GM23338 (cell line): ENCODE results near the gene CA7. TPM values are rescaled to one million over a fixed set of nuclear protein-coding genes. Genes with fewer than 3 reads are reported as not detected.

ENCODE experiments used
- JUNB ChIP-seq: IDR thresholded peaks from one replicate; pipeline ENCODE4 v1.6.1; 2016; ENCODE audit warnings: antibody characterized with exemption; ENCODE audit not compliant: unreplicated experiment
- ZNF114 ChIP-seq: fragments of 250-450 bp; sonication (Bioruptor Pico); IDR thresholded peaks from 2 replicates; pipeline ENCODE4 v1.5.0; 2020; ENCODE audit warnings: mild to moderate bottlenecking, moderate library complexity
- ZNF331 ChIP-seq: fragments of 250-450 bp; sonication (Bioruptor Pico); IDR thresholded peaks from 2 replicates; pipeline ENCODE4 v1.5.0; 2020; ENCODE audit warnings: low read depth, mild to moderate bottlenecking, moderate library complexity
- polyA plus RNA-seq: library from polyadenylated mRNA; unstranded; fragments of >200 nt; fragmentation: Nextera tagmentation; extraction: Ambion mirVana; gene quantifications from 2 replicates; pipeline ENCODE4 v1.2.1, GENCODE V29; 2016
- total RNA-seq: library from RNA; depleted of rRNA; stranded (reverse); fragments of >200 nt; shearing (Covaris generic); gene quantifications from 2 replicates; pipeline ENCODE4 v1.2.3, GENCODE V29; 2014
- TF ChIP-seq, protein P1 (sequence below): fragments of 250-450 bp; sonication (Bioruptor Pico); IDR thresholded peaks from 2 replicates; pipeline ENCODE4 v1.5.0; 2020; ENCODE audit warnings: mild to moderate bottlenecking, moderate library complexity
- TF ChIP-seq, protein P2 (sequence below): IDR thresholded peaks from one replicate; pipeline ENCODE4 v1.6.1; 2018; ENCODE audit warnings: antibody characterized with exemption; ENCODE audit not compliant: unreplicated experiment
- TF ChIP-seq, protein P3 (sequence below), 2 experiments: fragments of 200-600 bp in 1 of 2; sonication (generic) in 1 of 2; conservative IDR thresholded peaks; 2 replicates each; pipeline versions ENCODE4 v1.5.1 to v1.6.1; 2016 to 2017; ENCODE audit warnings: antibody characterized with exemption in 2 of 2, low read depth in 2 of 2, mild to moderate bottlenecking in 2 of 2, moderate library complexity in 1 of 2

Gene CA7
- total and polyA plus RNA-seq, 2 experiments from 2014 or later, result 2.1 to 2.8 TPM

DNA sequence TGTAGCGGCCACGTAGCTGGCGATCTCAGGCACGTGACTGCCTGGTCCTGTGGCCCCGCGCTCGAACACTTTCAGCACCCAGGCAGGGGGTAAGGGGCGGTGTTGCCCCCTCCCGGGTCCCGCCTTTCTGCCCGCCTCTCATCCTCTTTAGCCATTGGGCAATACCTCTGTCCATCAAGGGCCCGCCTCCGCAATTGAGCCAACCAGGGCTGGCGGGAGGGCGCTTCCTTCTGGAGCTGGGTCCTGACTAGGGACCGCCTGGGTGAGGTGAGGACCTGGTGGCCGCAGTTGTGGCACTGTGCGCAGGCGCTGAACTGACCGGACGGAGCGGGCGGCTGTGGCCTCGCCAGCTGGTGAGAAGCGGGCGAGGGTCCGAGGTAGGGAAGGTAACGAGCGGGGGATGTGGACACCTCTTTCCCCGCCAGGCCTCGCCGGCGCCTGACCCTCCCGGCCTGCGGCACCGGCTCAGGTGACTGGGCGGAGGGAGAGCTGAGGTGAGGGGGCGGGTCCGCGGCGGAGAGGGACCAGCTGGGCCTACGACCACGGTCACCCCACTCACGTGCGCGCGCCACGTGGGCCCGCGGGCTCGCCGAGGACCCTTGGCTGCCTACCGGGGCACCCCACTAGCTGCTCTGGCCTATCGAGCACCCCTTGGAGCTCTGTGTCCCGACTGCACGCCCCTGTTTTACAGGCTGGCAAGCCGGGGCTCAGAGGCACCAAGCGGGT is 36.2 kb downstream of the CA7 start, which contains the start of gene PDP2 (continued):
- TF ChIP-seq, protein P1, sequence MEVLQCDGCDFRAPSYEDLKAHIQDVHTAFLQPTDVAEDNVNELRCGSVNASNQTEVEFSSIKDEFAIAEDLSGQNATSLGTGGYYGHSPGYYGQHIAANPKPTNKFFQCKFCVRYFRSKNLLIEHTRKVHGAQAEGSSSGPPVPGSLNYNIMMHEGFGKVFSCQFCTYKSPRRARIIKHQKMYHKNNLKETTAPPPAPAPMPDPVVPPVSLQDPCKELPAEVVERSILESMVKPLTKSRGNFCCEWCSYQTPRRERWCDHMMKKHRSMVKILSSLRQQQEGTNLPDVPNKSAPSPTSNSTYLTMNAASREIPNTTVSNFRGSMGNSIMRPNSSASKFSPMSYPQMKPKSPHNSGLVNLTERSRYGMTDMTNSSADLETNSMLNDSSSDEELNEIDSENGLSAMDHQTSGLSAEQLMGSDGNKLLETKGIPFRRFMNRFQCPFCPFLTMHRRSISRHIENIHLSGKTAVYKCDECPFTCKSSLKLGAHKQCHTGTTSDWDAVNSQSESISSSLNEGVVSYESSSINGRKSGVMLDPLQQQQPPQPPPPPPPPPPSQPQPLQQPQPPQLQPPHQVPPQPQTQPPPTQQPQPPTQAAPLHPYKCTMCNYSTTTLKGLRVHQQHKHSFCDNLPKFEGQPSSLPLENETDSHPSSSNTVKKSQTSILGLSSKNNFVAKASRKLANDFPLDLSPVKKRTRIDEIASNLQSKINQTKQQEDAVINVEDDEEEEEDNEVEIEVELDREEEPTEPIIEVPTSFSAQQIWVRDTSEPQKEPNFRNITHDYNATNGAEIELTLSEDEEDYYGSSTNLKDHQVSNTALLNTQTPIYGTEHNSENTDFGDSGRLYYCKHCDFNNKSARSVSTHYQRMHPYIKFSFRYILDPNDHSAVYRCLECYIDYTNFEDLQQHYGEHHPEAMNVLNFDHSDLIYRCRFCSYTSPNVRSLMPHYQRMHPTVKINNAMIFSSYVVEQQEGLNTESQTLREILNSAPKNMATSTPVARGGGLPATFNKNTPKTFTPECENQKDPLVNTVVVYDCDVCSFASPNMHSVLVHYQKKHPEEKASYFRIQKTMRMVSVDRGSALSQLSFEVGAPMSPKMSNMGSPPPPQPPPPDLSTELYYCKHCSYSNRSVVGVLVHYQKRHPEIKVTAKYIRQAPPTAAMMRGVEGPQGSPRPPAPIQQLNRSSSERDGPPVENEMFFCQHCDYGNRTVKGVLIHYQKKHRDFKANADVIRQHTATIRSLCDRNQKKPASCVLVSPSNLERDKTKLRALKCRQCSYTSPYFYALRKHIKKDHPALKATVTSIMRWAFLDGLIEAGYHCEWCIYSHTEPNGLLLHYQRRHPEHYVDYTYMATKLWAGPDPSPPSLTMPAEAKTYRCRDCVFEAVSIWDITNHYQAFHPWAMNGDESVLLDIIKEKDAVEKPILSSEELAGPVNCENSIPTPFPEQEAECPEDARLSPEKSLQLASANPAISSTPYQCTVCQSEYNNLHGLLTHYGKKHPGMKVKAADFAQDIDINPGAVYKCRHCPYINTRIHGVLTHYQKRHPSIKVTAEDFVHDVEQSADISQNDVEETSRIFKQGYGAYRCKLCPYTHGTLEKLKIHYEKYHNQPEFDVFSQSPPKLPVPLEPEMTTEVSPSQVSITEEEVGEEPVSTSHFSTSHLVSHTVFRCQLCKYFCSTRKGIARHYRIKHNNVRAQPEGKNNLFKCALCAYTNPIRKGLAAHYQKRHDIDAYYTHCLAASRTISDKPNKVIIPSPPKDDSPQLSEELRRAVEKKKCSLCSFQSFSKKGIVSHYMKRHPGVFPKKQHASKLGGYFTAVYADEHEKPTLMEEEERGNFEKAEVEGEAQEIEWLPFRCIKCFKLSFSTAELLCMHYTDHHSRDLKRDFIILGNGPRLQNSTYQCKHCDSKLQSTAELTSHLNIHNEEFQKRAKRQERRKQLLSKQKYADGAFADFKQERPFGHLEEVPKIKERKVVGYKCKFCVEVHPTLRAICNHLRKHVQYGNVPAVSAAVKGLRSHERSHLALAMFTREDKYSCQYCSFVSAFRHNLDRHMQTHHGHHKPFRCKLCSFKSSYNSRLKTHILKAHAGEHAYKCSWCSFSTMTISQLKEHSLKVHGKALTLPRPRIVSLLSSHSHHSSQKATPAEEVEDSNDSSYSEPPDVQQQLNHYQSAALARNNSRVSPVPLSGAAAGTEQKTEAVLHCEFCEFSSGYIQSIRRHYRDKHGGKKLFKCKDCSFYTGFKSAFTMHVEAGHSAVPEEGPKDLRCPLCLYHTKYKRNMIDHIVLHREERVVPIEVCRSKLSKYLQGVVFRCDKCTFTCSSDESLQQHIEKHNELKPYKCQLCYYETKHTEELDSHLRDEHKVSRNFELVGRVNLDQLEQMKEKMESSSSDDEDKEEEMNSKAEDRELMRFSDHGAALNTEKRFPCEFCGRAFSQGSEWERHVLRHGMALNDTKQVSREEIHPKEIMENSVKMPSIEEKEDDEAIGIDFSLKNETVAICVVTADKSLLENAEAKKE, result no peak
- TF ChIP-seq, protein P2, sequence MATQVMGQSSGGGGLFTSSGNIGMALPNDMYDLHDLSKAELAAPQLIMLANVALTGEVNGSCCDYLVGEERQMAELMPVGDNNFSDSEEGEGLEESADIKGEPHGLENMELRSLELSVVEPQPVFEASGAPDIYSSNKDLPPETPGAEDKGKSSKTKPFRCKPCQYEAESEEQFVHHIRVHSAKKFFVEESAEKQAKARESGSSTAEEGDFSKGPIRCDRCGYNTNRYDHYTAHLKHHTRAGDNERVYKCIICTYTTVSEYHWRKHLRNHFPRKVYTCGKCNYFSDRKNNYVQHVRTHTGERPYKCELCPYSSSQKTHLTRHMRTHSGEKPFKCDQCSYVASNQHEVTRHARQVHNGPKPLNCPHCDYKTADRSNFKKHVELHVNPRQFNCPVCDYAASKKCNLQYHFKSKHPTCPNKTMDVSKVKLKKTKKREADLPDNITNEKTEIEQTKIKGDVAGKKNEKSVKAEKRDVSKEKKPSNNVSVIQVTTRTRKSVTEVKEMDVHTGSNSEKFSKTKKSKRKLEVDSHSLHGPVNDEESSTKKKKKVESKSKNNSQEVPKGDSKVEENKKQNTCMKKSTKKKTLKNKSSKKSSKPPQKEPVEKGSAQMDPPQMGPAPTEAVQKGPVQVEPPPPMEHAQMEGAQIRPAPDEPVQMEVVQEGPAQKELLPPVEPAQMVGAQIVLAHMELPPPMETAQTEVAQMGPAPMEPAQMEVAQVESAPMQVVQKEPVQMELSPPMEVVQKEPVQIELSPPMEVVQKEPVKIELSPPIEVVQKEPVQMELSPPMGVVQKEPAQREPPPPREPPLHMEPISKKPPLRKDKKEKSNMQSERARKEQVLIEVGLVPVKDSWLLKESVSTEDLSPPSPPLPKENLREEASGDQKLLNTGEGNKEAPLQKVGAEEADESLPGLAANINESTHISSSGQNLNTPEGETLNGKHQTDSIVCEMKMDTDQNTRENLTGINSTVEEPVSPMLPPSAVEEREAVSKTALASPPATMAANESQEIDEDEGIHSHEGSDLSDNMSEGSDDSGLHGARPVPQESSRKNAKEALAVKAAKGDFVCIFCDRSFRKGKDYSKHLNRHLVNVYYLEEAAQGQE, result no peak
- TF ChIP-seq ZNF331 (CRISPR knock-in tag), result no peak
- TF ChIP-seq JUNB, result no peak
- TF ChIP-seq, protein P3, sequence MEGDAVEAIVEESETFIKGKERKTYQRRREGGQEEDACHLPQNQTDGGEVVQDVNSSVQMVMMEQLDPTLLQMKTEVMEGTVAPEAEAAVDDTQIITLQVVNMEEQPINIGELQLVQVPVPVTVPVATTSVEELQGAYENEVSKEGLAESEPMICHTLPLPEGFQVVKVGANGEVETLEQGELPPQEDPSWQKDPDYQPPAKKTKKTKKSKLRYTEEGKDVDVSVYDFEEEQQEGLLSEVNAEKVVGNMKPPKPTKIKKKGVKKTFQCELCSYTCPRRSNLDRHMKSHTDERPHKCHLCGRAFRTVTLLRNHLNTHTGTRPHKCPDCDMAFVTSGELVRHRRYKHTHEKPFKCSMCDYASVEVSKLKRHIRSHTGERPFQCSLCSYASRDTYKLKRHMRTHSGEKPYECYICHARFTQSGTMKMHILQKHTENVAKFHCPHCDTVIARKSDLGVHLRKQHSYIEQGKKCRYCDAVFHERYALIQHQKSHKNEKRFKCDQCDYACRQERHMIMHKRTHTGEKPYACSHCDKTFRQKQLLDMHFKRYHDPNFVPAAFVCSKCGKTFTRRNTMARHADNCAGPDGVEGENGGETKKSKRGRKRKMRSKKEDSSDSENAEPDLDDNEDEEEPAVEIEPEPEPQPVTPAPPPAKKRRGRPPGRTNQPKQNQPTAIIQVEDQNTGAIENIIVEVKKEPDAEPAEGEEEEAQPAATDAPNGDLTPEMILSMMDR (conservative IDR thresholded peaks at IDR 0.05; ENCODE audit: low read depth in 2 of 2), result no peak
- no peak for TF ChIP-seq ZNF114 (CRISPR knock-in tag)
